ENCODE data around the gene MED7.
"Not testable (repeated sequence)": the region's sequence is repeated elsewhere in the genome, so short reads cannot be mapped to it uniquely, and the experiment has no call there.

MED7 gene, protein sequence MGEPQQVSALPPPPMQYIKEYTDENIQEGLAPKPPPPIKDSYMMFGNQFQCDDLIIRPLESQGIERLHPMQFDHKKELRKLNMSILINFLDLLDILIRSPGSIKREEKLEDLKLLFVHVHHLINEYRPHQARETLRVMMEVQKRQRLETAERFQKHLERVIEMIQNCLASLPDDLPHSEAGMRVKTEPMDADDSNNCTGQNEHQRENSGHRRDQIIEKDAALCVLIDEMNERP

DNA sequence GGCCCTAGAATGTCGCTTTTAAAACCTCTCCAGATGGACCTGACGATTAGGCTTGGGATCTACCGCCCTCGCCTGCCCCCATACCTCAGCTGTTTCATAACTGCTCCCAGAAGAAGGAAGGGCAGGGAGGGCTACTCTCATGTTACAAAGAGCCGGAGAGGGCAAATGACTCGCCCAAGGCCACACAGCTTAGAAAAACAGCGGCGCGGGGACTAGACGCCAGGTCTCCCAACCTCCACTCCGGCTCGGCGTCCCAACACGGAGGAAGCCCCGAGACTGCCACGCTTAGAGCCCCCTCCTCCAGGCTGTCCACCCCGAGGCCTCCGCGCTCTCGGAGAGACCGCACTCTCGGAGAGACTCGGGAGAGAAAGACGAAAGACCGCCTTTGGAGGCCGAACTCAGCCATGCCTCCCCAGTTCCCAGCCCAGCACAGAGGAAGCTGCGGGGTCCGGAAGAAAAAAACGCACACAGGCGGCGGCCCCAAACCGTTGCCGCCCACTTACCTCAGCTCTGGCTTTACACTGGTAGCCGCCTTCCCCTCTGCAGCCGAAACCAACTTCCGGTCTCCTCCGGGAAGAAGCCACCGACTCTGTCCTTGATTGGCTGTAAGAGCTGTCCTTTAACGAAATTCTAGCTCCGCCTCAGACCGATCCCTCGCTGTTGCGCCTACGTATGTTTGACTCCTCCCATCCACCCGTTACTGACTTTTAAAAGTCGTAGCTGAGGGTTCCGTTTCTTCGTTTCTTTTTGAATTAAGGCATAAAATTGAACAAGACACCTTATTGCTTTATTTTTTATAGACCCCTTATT is at the start of gene MED7:
Gene MED7 (minus strand): TSS at position 549 of the 810 bp plus-strand sequence. CDS start 3,434 bp downstream, outside the sequence.
- in situ Hi-C loops (cut with MboI; ENCODE audit: low sequenced_read_pairs) = loop anchor here (25.0 kb wide), 1 partner anchor 2005 kb away; no protein-coding TSS in a partner anchor

GRCh38 chr5:157189223-157189622 is 46.6 kb upstream of the MED7 start:
- in situ Hi-C loops (cut with MboI; ENCODE audit: low sequenced_read_pairs) = no loop called here

GRCh38 chr5:157188270-157188669 is 45.6 kb upstream of the MED7 start:
- in situ Hi-C loops (cut with MboI; ENCODE audit: low sequenced_read_pairs) = no loop called here

DNA sequence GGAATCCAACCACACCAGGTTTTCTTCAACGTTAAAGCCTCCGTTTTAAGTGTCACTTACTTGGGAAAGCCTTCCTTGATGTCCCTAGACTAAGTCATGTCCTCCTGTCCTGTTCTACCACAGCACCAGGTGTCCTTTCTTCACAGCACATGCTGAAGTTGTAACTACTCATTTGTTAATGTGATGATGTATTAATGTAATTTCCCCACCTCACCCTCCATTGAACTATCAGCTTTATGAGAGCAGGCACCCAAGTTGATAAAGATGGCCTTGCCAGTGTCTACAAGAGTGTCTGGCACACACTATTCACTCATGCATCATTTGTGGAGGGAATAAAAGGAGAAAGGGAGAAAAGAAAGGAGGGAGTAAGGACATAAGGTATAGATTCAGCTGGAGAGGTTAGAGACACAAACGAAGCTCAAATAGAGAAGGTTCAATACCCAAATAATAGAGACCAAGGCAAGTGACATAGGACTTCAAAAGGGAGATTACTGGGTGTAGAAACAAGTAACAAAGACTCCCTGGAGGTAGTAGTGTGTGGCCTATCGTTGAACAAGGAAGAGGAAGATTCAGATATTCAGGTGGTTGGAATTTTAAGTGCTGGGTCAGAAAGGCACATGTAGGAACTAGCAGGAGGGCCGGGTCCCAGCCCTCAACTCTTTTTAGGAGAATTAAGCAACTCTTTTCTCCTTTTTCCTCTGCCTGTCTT is 44.5 kb upstream of the MED7 start:
- in situ Hi-C loops (cut with MboI; ENCODE audit: low sequenced_read_pairs) = no loop called here

GRCh38 chr5:157186309-157187045 is 43.8 kb upstream of the MED7 start:
- in situ Hi-C loops (cut with MboI; ENCODE audit: low sequenced_read_pairs) = no loop called here

DNA sequence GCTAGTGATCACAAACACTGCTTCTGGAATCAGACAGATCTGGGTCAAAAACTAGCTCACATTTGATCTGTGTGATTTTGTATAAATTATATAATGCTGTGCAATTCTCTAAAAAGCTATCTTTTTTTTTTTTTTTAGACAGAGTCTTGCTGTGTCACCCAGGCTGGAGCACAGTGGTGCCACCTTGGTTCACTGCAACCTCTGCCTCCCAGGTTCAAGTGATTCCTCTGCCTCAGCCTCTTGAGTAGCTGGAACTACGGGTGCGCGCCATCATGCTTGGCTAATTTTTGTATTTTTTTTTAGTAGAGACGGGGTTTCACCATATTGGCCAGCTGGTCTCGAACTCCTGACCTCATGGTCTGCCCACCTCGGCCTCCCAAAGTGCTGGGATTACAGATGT is 42.5 kb upstream of the MED7 start:
- in situ Hi-C loops (cut with MboI; ENCODE audit: low sequenced_read_pairs) = not testable (repeated sequence)

DNA sequence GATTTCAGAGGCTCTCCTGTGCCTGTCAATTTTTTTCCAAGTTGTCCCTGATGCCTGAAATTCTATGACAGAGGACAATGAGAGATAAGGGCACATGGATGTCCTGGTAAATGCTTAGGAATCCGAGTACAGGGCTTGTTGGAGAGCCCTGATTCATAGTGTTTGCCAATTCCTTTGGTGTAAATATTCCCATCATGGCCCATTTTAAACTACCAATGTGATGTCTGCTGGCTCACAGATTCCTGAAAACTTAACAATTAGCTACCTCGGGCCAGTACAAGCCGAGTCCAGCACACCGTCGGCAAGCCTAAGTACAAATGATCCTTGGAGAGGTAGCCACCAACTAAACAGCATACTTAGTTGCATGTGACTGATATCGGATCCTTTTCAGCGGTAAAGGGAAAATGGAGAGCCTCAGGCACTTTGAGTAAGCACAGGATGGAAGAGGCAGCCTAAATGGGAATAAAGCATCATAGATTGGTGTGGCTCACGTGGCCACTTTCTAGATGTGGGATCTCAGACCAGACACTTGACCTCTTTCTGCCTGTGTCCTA is 41.5 kb upstream of the MED7 start:
- in situ Hi-C loops (cut with MboI; ENCODE audit: low sequenced_read_pairs) = no loop called here

- in situ Hi-C loops (cut with MboI; ENCODE audit: low sequenced_read_pairs) = no loop called here
Observed at GRCh38 chr5:157182143-157182757, 39.6 kb upstream of the MED7 start.

DNA sequence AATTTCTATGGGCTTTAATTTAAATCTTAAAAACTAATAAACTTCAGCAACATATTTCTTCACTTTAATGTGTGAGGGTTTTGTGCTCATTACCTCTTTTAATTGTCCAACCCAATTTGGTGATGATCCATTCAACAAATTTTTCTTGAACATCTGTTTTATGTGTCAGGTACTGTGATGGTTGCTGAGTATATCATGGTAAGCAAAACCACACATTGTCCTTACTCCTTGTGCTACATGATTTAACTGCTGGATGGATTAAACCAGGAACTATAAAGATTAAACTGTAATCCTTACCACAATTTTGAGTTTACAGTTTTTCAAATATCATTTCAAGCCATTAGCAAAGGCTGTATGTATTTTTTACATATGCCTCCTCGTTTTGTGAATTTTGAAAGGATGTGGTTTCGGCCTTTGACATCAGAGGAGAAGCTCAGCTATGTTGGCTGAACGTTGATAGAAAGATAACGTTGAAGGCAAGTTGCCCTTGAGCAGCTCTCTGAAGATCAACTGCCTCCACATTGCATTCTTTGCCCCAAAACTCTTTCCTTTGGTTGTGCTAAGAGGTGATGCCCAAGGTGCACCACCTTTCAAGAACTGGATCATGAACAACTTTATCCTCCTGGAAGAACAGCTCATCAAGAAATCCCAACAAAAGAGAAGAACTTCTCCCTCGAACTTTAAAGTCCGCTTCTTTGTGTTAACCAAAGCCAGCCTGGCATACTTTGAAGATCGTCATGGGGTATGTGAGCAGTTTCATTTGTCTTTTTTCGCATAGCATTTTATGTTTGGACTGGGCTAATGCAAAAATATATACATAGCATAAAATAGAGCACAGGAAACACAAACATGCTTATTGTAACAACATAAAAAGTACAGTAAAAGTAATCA is 38.0 kb upstream of the MED7 start, which contains the start of gene ITK:
Gene ITK (plus strand): TSS at position 467 of the 891 bp plus-strand sequence. CDS start 138 bp downstream, at position 605.
- in situ Hi-C loops (cut with MboI; ENCODE audit: low sequenced_read_pairs) = no loop called here

- in situ Hi-C loops (cut with MboI; ENCODE audit: low sequenced_read_pairs) = no loop called here
Observed at GRCh38 chr5:157178966-157179365, 36.3 kb upstream of the MED7 start.

DNA sequence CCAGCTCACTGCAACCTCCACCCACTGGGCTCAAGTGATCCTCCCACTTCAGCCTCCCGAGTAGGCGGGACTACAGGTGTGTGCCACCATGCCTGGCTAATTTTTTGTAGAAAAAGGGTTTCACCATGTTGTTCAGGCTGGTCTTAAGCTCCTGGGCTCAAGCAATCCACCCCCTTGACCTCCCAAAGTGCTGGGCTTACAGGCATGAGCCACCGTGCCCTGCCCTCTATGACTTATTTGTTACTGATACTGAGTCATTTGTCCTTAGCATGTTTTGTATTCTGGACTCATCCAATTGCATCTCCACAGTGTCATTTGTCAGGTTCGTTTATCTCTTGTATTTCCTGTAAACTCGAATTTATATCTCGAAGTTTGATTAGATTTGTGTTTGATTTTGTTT is 35.3 kb upstream of the MED7 start:
- in situ Hi-C loops (cut with MboI; ENCODE audit: low sequenced_read_pairs) = no loop called here

DNA sequence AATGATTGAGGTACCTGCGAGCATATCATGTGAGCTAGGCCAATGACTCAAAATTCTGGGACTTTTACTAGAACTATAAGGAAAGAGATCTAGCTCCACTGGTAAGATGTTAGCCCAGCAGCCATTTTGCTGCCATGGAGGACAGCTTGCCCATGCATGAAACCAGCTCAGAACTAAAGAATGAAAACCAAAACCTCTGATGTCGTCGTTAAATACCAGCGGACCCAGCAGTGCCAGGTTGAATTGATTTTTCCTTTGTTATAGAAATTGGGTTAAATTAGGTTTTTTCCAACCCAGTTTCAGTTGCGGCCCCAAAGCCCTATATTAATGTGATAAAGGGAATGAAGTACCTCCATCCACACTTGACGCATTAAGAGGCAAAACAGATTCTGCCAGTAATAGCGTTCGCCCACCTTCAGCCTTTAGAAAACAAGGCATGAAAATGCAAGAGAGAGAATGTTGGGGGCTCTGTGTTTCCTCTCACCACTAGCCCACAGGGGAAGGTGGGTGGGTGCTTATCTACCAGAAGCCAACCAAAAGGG is 32.5 kb upstream of the MED7 start:
- in situ Hi-C loops (cut with MboI; ENCODE audit: low sequenced_read_pairs) = no loop called here

GRCh38 chr5:157172403-157172802 is 29.7 kb upstream of the MED7 start:
- in situ Hi-C loops (cut with MboI; ENCODE audit: low sequenced_read_pairs) = no loop called here

DNA sequence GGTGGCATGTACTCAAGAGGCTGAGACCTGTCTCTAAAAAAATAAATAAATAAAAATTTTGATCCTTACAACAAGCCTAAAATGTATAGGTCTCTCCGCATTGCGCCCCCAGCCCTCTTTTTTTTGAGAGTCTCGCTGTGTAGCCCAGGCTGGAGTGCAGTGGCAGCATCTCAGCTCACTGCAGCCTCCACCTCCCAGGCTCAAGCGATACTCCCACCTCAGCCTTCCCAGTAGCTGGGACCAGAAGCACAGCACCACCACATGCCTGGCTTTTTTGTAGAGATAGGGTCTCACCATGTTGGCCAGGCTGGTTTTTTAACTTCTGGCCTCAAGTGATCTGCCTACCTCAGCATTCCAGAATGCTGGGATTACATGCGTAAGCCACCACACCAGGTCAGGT is 25.6 kb upstream of the MED7 start:
- in situ Hi-C loops (cut with MboI; ENCODE audit: low sequenced_read_pairs) = no loop called here

- in situ Hi-C loops (cut with MboI; ENCODE audit: low sequenced_read_pairs) = no loop called here
Observed at GRCh38 chr5:157167214-157167621, 24.6 kb upstream of the MED7 start.

DNA sequence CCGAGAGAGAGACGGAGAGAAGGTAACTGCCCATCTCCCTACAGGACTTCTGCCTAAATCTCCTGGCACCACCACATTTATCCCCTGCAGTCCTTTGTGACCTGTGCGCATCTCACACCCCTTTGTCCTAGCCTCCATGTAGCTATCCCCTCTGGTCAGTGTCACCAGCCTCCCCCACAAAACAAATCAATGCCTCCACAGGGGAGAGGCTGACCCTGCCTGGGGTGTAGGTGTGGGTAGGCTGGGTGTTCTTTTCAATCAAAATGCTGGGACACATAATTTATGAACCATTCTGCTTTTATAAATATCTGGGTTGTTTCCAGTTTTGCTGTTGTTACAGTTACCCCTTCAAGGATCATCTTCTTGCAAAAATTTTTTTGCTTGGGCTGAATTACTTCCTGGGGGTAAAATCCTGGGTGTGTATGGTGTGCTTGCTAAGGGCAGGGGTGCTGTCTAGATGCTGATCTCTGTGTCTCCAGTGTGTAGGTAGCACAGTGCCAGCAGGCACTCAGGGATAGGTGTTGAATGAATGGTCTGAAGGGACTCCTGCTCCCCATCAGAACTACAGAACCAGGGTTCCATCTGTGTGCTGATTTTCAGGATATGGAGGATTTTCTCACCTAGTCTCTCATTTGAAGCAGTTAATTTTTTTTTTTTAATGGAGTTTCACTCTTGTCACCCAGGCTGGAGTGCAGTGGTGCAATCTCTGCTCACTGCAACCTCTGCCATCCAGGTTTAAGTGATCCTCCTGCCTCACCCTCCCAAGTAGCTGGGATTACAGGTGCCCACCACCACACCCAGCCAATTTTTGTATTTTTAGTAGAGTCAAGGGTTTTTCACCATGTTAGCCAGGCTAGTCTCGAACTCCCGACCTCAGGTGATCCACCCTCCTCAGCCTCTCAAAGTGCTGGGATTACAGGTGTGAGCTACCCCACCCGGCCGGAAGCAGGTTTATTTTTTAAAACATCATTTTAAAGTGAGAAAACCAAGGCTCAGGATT is 23.8 kb upstream of the MED7 start, which contains the start of gene GARIN3:
Gene GARIN3 (minus strand): TSS at position 51 of the 1,000 bp plus-strand sequence. CDS start 96 bp downstream, outside the sequence.
- in situ Hi-C loops (cut with MboI; ENCODE audit: low sequenced_read_pairs) = no loop called here

DNA sequence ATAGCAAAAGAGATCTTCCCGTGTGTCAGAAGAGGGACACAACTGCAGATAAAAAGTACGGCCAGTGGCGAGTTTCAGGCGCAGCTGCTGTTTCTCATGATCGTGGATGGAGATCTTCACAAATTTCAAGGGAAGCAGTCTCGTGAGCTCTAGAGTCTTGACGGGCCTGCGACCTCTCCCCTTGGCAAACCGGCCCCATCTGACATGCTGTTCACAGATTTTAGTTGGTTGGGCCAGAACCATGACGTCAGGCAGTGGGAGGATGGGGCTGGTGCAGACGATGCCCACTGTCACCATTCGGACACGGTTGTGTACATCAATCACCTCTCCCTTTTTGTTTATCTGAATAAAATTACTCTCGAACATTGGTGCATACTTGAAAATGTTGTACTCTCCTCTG is 23.0 kb upstream of the MED7 start:
- in situ Hi-C loops (cut with MboI; ENCODE audit: low sequenced_read_pairs) = no loop called here

Data from HL-60/S4 treated with retinoic acid at 250 ng/mL for 4 days and 3 days (cell line).